HepG2 (cell line): ENCODE data around the gene SAP25. TPM values are rescaled to one million over a fixed set of nuclear protein-coding genes. Genes with fewer than 3 reads are reported as not detected.
A peak's percentile ranks its signal among the peaks of the same experiment; 100 is the strongest.

ENCODE experiments used
- ARNT2 ChIP-seq: sonication (generic); formaldehyde crosslinking; IDR thresholded peaks from 2 replicates; pipeline ENCODE4 v1.8.0; 2022; ENCODE audit warnings: mild to moderate bottlenecking, low read depth, missing genetic modification reagents, moderate library complexity
- BCL6 ChIP-seq: IDR thresholded peaks from 2 replicates; pipeline ENCODE4 v1.6.1; 2016; ENCODE audit warnings: missing genetic modification reagents, missing compliant biosample characterization
- CREB3 ChIP-seq: sonication (generic); formaldehyde crosslinking; IDR thresholded peaks from 2 replicates; pipeline ENCODE4 v1.5.0; 2020; ENCODE audit warnings: missing genetic modification reagents
- EZH2 ChIP-seq: conservative IDR thresholded peaks from 2 replicates; pipeline ENCODE4 v1.6.1; 2012; ENCODE audit warnings: mild to moderate bottlenecking, low read depth, low read length, moderate library complexity
- KDM1A ChIP-seq: IDR thresholded peaks from 2 replicates; pipeline ENCODE4 v1.6.1; 2016; ENCODE audit warnings: missing compliant biosample characterization
- MTERF4 ChIP-seq: sonication (generic); formaldehyde crosslinking; IDR thresholded peaks from 2 replicates; pipeline ENCODE4 v1.8.0; 2023; ENCODE audit warnings: mild to moderate bottlenecking, missing genetic modification reagents
- NONO ChIP-seq, 2 experiments: fragments of 450-650 bp in 1 of 2; sonication (generic) in 1 of 2; formaldehyde crosslinking in 1 of 2; IDR thresholded peaks in 1 of 2; conservative IDR thresholded peaks in 1 of 2; 2 replicates each; pipeline versions ENCODE4 v1.6.1 to v1.8.0; 2017 to 2022; ENCODE audit warnings: mild to moderate bottlenecking in 1 of 2, missing genetic modification reagents in 1 of 2, moderate library complexity in 1 of 2
- NPAS2 ChIP-seq: sonication (generic); formaldehyde crosslinking; IDR thresholded peaks from 2 replicates; pipeline ENCODE4 v1.8.0; 2022; ENCODE audit warnings: mild to moderate bottlenecking, missing genetic modification reagents, borderline replicate concordance
- PITX1 ChIP-seq: sonication (generic); formaldehyde crosslinking; IDR thresholded peaks from 2 replicates; pipeline ENCODE4 v1.5.1; 2020; ENCODE audit warnings: mild to moderate bottlenecking, missing genetic modification reagents
- POLR2G ChIP-seq: fragments of 200-400 bp; formaldehyde crosslinking; IDR thresholded peaks from 2 replicates; pipeline ENCODE4 v1.6.1; 2018; ENCODE audit warnings: mild to moderate bottlenecking, low read depth, low read length, moderate library complexity
- PRDM10 ChIP-seq: sonication (generic); formaldehyde crosslinking; IDR thresholded peaks from 2 replicates; pipeline ENCODE4 v1.4.0; 2020; ENCODE audit warnings: low read depth, missing genetic modification reagents
- RBM39 ChIP-seq: fragments of 200-400 bp; formaldehyde crosslinking; IDR thresholded peaks from one replicate; pipeline ENCODE4 v1.6.1; 2018; ENCODE audit warnings: antibody characterized with exemption, mild to moderate bottlenecking, low read depth, low read length; ENCODE audit not compliant: poor library complexity, severe bottlenecking
- SNAPC5 ChIP-seq: sonication (generic); formaldehyde crosslinking; IDR thresholded peaks from 2 replicates; pipeline ENCODE4 v1.8.1; 2023; ENCODE audit warnings: mild to moderate bottlenecking, missing genetic modification reagents, borderline replicate concordance
- STAT5B ChIP-seq: sonication (generic); formaldehyde crosslinking; IDR thresholded peaks from 2 replicates; pipeline ENCODE4 v1.4.0; 2020; ENCODE audit warnings: missing genetic modification reagents
- TARDBP ChIP-seq: sonication (generic); formaldehyde crosslinking; IDR thresholded peaks from 2 replicates; pipeline ENCODE4 v1.8.0; 2022; ENCODE audit warnings: mild to moderate bottlenecking, missing genetic modification reagents
- THRA ChIP-seq: sonication (generic); formaldehyde crosslinking; IDR thresholded peaks from 2 replicates; pipeline ENCODE4 v1.4.0; 2020; ENCODE audit warnings: missing genetic modification reagents, borderline replicate concordance
- TP53 ChIP-seq: sonication (generic); formaldehyde crosslinking; conservative IDR thresholded peaks from 2 replicates; pipeline ENCODE4 v1.4.0; 2020; ENCODE audit warnings: missing genetic modification reagents
- TRIM24 ChIP-seq: sonication (generic); formaldehyde crosslinking; IDR thresholded peaks from 2 replicates; pipeline ENCODE4 v1.8.0; 2022; ENCODE audit warnings: mild to moderate bottlenecking, missing genetic modification reagents
- ZNF501 ChIP-seq: sonication (generic); formaldehyde crosslinking; IDR thresholded peaks from 2 replicates; pipeline ENCODE4 v1.5.1; 2020; ENCODE audit warnings: mild to moderate bottlenecking, moderate library complexity, missing genetic modification reagents
- ZNF652 ChIP-seq: IDR thresholded peaks from 2 replicates; pipeline ENCODE4 v1.6.1; 2016; ENCODE audit warnings: low read depth, borderline replicate concordance
- ZNF850 ChIP-seq: sonication (generic); formaldehyde crosslinking; conservative IDR thresholded peaks from 2 replicates; pipeline ENCODE4 v1.9.0; 2021; ENCODE audit warnings: mild to moderate bottlenecking, missing genetic modification reagents
- ZSCAN5A ChIP-seq: sonication (generic); formaldehyde crosslinking; IDR thresholded peaks from 2 replicates; pipeline ENCODE4 v1.8.0; 2022; ENCODE audit warnings: mild to moderate bottlenecking, missing genetic modification reagents, borderline replicate concordance
- polyA plus RNA-seq, 8 experiments: library from polyadenylated mRNA; depleted of rRNA in 3 of 8; stranded (reverse) in 7 of 8; unstranded in 1 of 8; fragments of >200 nt; fragmentation: Illumina TruSeq in 4 of 8; extraction: Trizol in 4 of 8; gene quantifications; 2 replicates each; pipeline versions ENCODE4 v1.2.1 to v1.2.3, GENCODE V29; 2011 to 2016; ENCODE audit warnings: low read depth in 4 of 8, missing spikeins in 1 of 8, mixed read lengths in 1 of 8; ENCODE audit not compliant: insufficient read depth in 1 of 8
- total RNA-seq, 5 experiments: library from RNA; depleted of rRNA; stranded (reverse); fragments of >200 nt; fragmentation: Illumina TruSeq; extraction: Trizol; gene quantifications; 2 replicates each; pipeline ENCODE4 v1.2.3, GENCODE V29; 2016; ENCODE audit warnings: low read depth in 1 of 5

The SAP25 gene
- total and polyA plus RNA-seq, 2 of the 13 experiments (the other 11 are each of a cell fraction or from before 2014, with no cell fraction given): 0.15 to 0.20 TPM

- no peak for TF ChIP-seq MTERF4
- TF ChIP-seq PITX1: 0 out of 2 replicates have a peak, but pooled peaks have one; percentile 7
- no peak for TF ChIP-seq ZNF652 (CRISPR knock-in tag)
- TF ChIP-seq NONO (IDR thresholded peaks at IDR 0.05): no peak
- TF ChIP-seq NONO (CRISPR knock-in tag; conservative IDR thresholded peaks at IDR 0.05): peak; percentile 10; the same call in 1 of the 2 replicates
- TF ChIP-seq THRA (CRISPR knock-in tag): no peak
- no peak for TF ChIP-seq ZNF850 (CRISPR knock-in tag)
- 0 out of 2 replicates have a peak, but pooled peaks have one; percentile 13 for TF ChIP-seq TARDBP (CRISPR knock-in tag)
- TF ChIP-seq EZH2: no peak
- 0 out of 2 replicates have a peak, but pooled peaks have one; percentile 27 for TF ChIP-seq ZSCAN5A (CRISPR knock-in tag)
- TF ChIP-seq SNAPC5 (CRISPR knock-in tag): no peak
- no peak for TF ChIP-seq ARNT2
- no peak for TF ChIP-seq TRIM24 (CRISPR knock-in tag)
- peak; percentile 14 for TF ChIP-seq RBM39
- no peak for TF ChIP-seq PRDM10 (CRISPR knock-in tag)
- no peak for TF ChIP-seq NPAS2
- no peak for TF ChIP-seq KDM1A (CRISPR knock-in tag)
- peak; percentile 6; the same call in 1 of the 2 replicates for TF ChIP-seq POLR2G
- TF ChIP-seq STAT5B (CRISPR knock-in tag): no peak
- TF ChIP-seq BCL6 (CRISPR knock-in tag): no peak
- TF ChIP-seq TP53 (CRISPR knock-in tag): no peak
- peak; percentile 33; the same call in 1 of the 2 replicates for TF ChIP-seq ZNF501 (CRISPR knock-in tag)
- no peak for TF ChIP-seq CREB3 (CRISPR knock-in tag)
These were observed 1.9 kb downstream of the SAP25 start (continued) for GRCh38 chr7:100571829-100572116.
